ENCODE data around the gene C14orf180.

The C14orf180 gene

GRCh38 chr14:104550340-104550860 lies 29.2 kb upstream of the C14orf180 start:
- no peak for DNase-seq (ENCODE audit: low read depth in 2 of 2)

GRCh38 chr14:104550861-104551728 lies 28.5 kb upstream of the C14orf180 start:
- DNase-seq (ENCODE audit: low read depth in 2 of 2), result no peak

GRCh38 chr14:104551851-104552737 lies 27.5 kb upstream of the C14orf180 start:
- no peak for DNase-seq (ENCODE audit: low read depth in 2 of 2)

- DNase-seq (ENCODE audit: low read depth in 2 of 2), result no peak
Observed at GRCh38 chr14:104552738-104553125, 26.8 kb upstream of the C14orf180 start.

- DNase-seq (ENCODE audit: low read depth in 2 of 2), result no peak
Observed at GRCh38 chr14:104553166-104554087, 26.1 kb upstream of the C14orf180 start.

- no peak for DNase-seq (ENCODE audit: low read depth in 2 of 2)
Observed at GRCh38 chr14:104554088-104554607, 25.4 kb upstream of the C14orf180 start.

GRCh38 chr14:104554608-104555429 lies 24.7 kb upstream of the C14orf180 start:
- no peak for DNase-seq (ENCODE audit: low read depth in 2 of 2)

- no peak for DNase-seq (ENCODE audit: low read depth in 2 of 2)
Observed at GRCh38 chr14:104555430-104556255, 23.9 kb upstream of the C14orf180 start.

- DNase-seq (ENCODE audit: low read depth in 2 of 2), result no peak
Observed at GRCh38 chr14:104556256-104557021, 23.1 kb upstream of the C14orf180 start.

GRCh38 chr14:104557086-104557485 lies 22.5 kb upstream of the C14orf180 start:
- no peak for DNase-seq (ENCODE audit: low read depth in 2 of 2)

- no peak for DNase-seq (ENCODE audit: low read depth in 2 of 2)
Observed at GRCh38 chr14:104557766-104558165, 21.8 kb upstream of the C14orf180 start.

GRCh38 chr14:104558231-104559027 lies 21.1 kb upstream of the C14orf180 start:
- no peak for DNase-seq (ENCODE audit: low read depth in 2 of 2)

GRCh38 chr14:104559028-104559803 lies 20.3 kb upstream of the C14orf180 start:
- no peak for DNase-seq (ENCODE audit: low read depth in 2 of 2)

- DNase-seq (ENCODE audit: low read depth in 2 of 2), result no peak
Observed at GRCh38 chr14:104559804-104560585, 19.6 kb upstream of the C14orf180 start.

- no peak for DNase-seq (ENCODE audit: low read depth in 2 of 2)
Observed at GRCh38 chr14:104560586-104560945, 19.0 kb upstream of the C14orf180 start.

- no peak for DNase-seq (ENCODE audit: low read depth in 2 of 2)
Observed at GRCh38 chr14:104561124-104561557, 18.4 kb upstream of the C14orf180 start.
